WTC11 (cell line): Measurements from ENCODE around the gene CHL1.

Experiments used
- ELF4 ChIP-seq: sonication (generic); formaldehyde crosslinking; IDR thresholded peaks from 2 replicates; pipeline ENCODE4 v1.8.1; 2022; ENCODE audit warnings: low read depth, mild to moderate bottlenecking, moderate library complexity, missing genetic modification reagents
- TF ChIP-seq, protein P1 (sequence below): sonication (generic); formaldehyde crosslinking; IDR thresholded peaks from 2 replicates; pipeline ENCODE4 v1.8.1; 2023; ENCODE audit warnings: mild to moderate bottlenecking, missing genetic modification reagents, moderate library complexity

DNA sequence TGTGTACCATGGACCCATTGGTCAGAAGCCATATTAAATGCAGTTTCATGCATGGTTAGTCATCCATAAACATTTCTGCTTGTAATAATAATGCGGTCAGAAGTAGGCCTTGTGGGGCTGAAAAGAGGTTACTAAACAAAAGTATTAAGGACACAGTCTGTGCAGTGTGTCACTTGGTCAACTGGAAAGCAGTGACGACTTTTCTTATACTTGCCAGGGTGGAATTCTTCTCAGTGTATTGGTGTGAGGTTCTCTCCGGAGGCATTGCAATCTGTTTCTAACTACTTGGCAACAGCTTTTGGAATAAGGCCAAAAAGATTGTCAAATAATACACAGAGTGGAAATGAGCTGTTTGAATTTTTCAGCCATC lies 46.8 kb downstream of the CHL1 start:
- TF ChIP-seq ELF4 (CRISPR knock-in tag) = no peak
- TF ChIP-seq, protein P1, sequence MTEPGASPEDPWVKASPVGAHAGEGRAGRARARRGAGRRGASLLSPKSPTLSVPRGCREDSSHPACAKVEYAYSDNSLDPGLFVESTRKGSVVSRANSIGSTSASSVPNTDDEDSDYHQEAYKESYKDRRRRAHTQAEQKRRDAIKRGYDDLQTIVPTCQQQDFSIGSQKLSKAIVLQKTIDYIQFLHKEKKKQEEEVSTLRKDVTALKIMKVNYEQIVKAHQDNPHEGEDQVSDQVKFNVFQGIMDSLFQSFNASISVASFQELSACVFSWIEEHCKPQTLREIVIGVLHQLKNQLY (CRISPR knock-in tag) = no peak
